Uterus (tissue), 2 donors: Measurements from ENCODE around the gene ASH1L.

Experiments used
- CTCF ChIP-seq, 4 experiments: fragments of 200-600 bp in 2 of 4; fragments of 450-650 bp in 2 of 4; sonication (generic) in 2 of 4; IDR thresholded peaks; one replicate each; pipeline ENCODE4 v1.5.1; 2016 to 2019; ENCODE audit warnings: antibody characterized with exemption in 4 of 4, mild to moderate bottlenecking in 2 of 4, moderate library complexity in 1 of 4
- POLR2A ChIP-seq, 2 donors: fragments of 450-650 bp; IDR thresholded peaks; one replicate each; pipeline ENCODE4 v1.6.1; 2016; ENCODE audit warnings: antibody characterized with exemption in 2 of 2, mild to moderate bottlenecking in 1 of 2, moderate library complexity in 1 of 2

DNA sequence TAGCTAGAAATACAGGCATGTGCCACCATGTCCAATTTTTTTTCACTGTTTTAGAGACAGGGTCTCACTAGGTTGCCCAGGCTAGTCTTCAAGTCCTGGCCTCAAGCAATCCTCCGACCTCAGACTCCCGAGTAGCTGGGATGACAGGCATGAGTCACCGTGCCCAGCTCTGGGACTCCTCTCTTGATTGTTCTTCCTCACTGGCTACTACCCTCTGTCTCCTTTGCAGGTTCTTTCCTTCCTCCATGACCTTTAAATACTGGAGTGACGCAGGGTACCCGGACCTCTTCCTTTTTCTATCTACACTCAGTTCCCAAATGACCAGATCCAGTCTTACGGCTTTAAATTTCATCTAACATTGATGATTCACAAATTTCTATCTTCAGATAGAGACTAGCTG, 34.9 kb downstream of the ASH1L start:
- TF ChIP-seq CTCF (IDR thresholded peaks at IDR 0.05) (no peak), POLR2A (IDR thresholded peaks at IDR 0.05) (no peak)
